Measurements from ENCODE around the gene CREBL2.

GRCh38 chr12:12616512-12617310 lies 5.0 kb downstream of the CREBL2 start:
- TF ChIP-seq ZNF639 (CRISPR knock-in tag; conservative IDR thresholded peaks at IDR 0.05) = no peak
- TF ChIP-seq MAFK (conservative IDR thresholded peaks at IDR 0.05 in 1 of 2, IDR thresholded peaks at IDR 0.05 in 1 of 2; ENCODE audit: low read length in 2 of 2) = no peak
- TF ChIP-seq NCOR1 (IDR thresholded peaks at IDR 0.05; ENCODE audit: borderline replicate concordance, low read length) = no peak
- no peak for TF ChIP-seq ADNP (CRISPR knock-in tag; IDR thresholded peaks at IDR 0.05)
- no peak for TF ChIP-seq ZFX (CRISPR knock-in tag; IDR thresholded peaks at IDR 0.05; ENCODE audit: low read depth)
- no peak for TF ChIP-seq SKI (IDR thresholded peaks at IDR 0.05; ENCODE audit: partially characterized antibody)
- no peak for TF ChIP-seq REST (IDR thresholded peaks at IDR 0.05; ENCODE audit: borderline replicate concordance in 1 of 2, low read depth in 1 of 2, low read length in 2 of 2)
- no peak for TF ChIP-seq AFF4 (CRISPR knock-in tag; IDR thresholded peaks at IDR 0.05)
- TF ChIP-seq IRF2 (CRISPR knock-in tag; IDR thresholded peaks at IDR 0.05) = no peak

All from HepG2 (cell line).